Fibroblast of lung (primary cell): ENCODE results near the gene CEP152. TPM values are rescaled to one million over a fixed set of nuclear protein-coding genes. Genes with fewer than 3 reads are reported as not detected.

Source experiments
- DNase-seq, 2 donors: peaks; one replicate each; pipeline versions ENCODE4 v3.0.0 to v3.0.0-alpha.2; 2010; ENCODE audit warnings: low read depth in 2 of 2
- H2AFZ ChIP-seq: 2 replicates; pipeline ENCODE4 v1.5.1; 2012; ENCODE audit warnings: low read length, control low read depth, inconsistent platforms
- H3K27ac ChIP-seq: 2 replicates; pipeline ENCODE4 v1.5.1; 2011; ENCODE audit warnings: low read length, control low read depth; ENCODE audit not compliant: insufficient read depth
- H3K27me3 ChIP-seq: 2 replicates; pipeline ENCODE4 v1.5.1; 2011; ENCODE audit warnings: mild to moderate bottlenecking, low read length; ENCODE audit not compliant: control insufficient read depth, insufficient read depth
- H3K36me3 ChIP-seq: 2 replicates; pipeline ENCODE4 v1.5.1; 2011; ENCODE audit warnings: low read length; ENCODE audit not compliant: control insufficient read depth, insufficient read depth
- H3K4me1 ChIP-seq: 2 replicates; pipeline ENCODE4 v1.5.1; 2011; ENCODE audit warnings: low read length; ENCODE audit not compliant: control insufficient read depth, insufficient read depth; ENCODE audit errors: extremely low read depth
- H3K4me2 ChIP-seq: 2 replicates; pipeline ENCODE4 v1.5.1; 2011; ENCODE audit warnings: low read length, control low read depth; ENCODE audit not compliant: insufficient read depth; ENCODE audit errors: extremely low read depth
- H3K4me3 ChIP-seq, 4 experiments: fragments of 200-600 bp in 1 of 4; sonication (generic) in 1 of 4; replicated peaks in 1 of 4; 2 replicates each; pipeline ENCODE4 v1.5.1; 2011 to 2016; ENCODE audit warnings: low read length in 4 of 4, low read depth in 3 of 4, mild to moderate bottlenecking in 3 of 4, control low read depth in 2 of 4, inconsistent platforms in 1 of 4, mixed read lengths in 1 of 4; ENCODE audit not compliant: insufficient read depth in 1 of 4; ENCODE audit errors: control extremely low read depth in 1 of 4
- H3K79me2 ChIP-seq: 2 replicates; pipeline ENCODE4 v1.5.1; 2012; ENCODE audit warnings: mild to moderate bottlenecking, low read length, inconsistent platforms; ENCODE audit not compliant: control insufficient read depth, insufficient read depth
- H3K9ac ChIP-seq: 2 replicates; pipeline ENCODE4 v1.5.1; 2011; ENCODE audit warnings: mild to moderate bottlenecking, low read length, control low read depth; ENCODE audit not compliant: insufficient read depth
- H3K9me3 ChIP-seq: 2 replicates; pipeline ENCODE4 v1.5.1; 2012; ENCODE audit warnings: low read depth, low read length; ENCODE audit not compliant: control insufficient read depth, insufficient read depth
- H4K20me1 ChIP-seq: 2 replicates; pipeline ENCODE4 v1.5.1; 2011; ENCODE audit warnings: low read length; ENCODE audit not compliant: control insufficient read depth, insufficient read depth; ENCODE audit errors: extremely low read depth
- CTCF ChIP-seq, 2 donors: IDR thresholded peaks in 1 of 2; conservative IDR thresholded peaks in 1 of 2; 1 replicate in 1 of 2; 2 replicates in 1 of 2; pipeline ENCODE4 v1.5.1; 2011 to 2012; ENCODE audit warnings: low read length in 2 of 2, control low read depth in 1 of 2, inconsistent platforms in 1 of 2, low read depth in 1 of 2, mild to moderate bottlenecking in 1 of 2
- EZH2 ChIP-seq: IDR thresholded peaks from 2 replicates; pipeline ENCODE4 v1.5.1; 2012; ENCODE audit warnings: low read length, control low read depth, mild to moderate bottlenecking; ENCODE audit errors: missing control alignments
- polyA minus RNA-seq: library from RNA; depleted of rRNA, polyadenylated mRNA; stranded (reverse); fragments of >200 nt; gene quantifications from 2 replicates; pipeline ENCODE4 v1.2.3, GENCODE V29; 2011; ENCODE audit warnings: low replicate concordance
- polyA plus RNA-seq, 2 donors: library from polyadenylated mRNA; depleted of rRNA in 1 of 2; stranded (reverse) in 1 of 2; unstranded in 1 of 2; fragments of >200 nt; gene quantifications; 2 replicates each; pipeline ENCODE4 v1.2.1, GENCODE V29; 2011 to 2012; ENCODE audit warnings: missing spikeins in 1 of 2
- total RNA-seq: library from RNA; depleted of rRNA; stranded (reverse); fragments of >200 nt; gene quantifications from 2 replicates; pipeline ENCODE4 v1.2.1, GENCODE V29; 2014

CEP152 gene, protein sequence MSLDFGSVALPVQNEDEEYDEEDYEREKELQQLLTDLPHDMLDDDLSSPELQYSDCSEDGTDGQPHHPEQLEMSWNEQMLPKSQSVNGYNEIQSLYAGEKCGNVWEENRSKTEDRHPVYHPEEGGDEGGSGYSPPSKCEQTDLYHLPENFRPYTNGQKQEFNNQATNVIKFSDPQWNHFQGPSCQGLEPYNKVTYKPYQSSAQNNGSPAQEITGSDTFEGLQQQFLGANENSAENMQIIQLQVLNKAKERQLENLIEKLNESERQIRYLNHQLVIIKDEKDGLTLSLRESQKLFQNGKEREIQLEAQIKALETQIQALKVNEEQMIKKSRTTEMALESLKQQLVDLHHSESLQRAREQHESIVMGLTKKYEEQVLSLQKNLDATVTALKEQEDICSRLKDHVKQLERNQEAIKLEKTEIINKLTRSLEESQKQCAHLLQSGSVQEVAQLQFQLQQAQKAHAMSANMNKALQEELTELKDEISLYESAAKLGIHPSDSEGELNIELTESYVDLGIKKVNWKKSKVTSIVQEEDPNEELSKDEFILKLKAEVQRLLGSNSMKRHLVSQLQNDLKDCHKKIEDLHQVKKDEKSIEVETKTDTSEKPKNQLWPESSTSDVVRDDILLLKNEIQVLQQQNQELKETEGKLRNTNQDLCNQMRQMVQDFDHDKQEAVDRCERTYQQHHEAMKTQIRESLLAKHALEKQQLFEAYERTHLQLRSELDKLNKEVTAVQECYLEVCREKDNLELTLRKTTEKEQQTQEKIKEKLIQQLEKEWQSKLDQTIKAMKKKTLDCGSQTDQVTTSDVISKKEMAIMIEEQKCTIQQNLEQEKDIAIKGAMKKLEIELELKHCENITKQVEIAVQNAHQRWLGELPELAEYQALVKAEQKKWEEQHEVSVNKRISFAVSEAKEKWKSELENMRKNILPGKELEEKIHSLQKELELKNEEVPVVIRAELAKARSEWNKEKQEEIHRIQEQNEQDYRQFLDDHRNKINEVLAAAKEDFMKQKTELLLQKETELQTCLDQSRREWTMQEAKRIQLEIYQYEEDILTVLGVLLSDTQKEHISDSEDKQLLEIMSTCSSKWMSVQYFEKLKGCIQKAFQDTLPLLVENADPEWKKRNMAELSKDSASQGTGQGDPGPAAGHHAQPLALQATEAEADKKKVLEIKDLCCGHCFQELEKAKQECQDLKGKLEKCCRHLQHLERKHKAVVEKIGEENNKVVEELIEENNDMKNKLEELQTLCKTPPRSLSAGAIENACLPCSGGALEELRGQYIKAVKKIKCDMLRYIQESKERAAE (N-terminal part only)
- total RNA-seq (7.8 and 8.5 TPM in 2 replicates), polyA plus RNA-seq (0.72 and 1.4 TPM in 2 replicates), polyA minus RNA-seq (1.1 TPM in 2 replicates)
- 2.0 and 3.6 TPM in 2 replicates for polyA plus RNA-seq (2012)

GRCh38 chr15:48810414-48811324, at the start of gene CEP152:
Gene CEP152 (minus strand): TSS chr15:48811069. CDS start chr15:48805649, 5,420 bp downstream.
- H3K9me3 ChIP-seq, result no peaks in the 10 kb centered on the region
- H3K4me3 ChIP-seq, result peak within 1 kb of the TSS; percentile 90 to 97 (median 94)
- no peak for TF ChIP-seq EZH2
- no peak for TF ChIP-seq CTCF (conservative IDR thresholded peaks at IDR 0.05 in 1 of 2, IDR thresholded peaks at IDR 0.05 in 1 of 2; ENCODE audit: low read depth in 1 of 2, low read length in 2 of 2)
- peaks cover 29% of the 10 kb centered on the region for H3K79me2 ChIP-seq
- no peaks in the 10 kb centered on the region for H3K36me3 ChIP-seq
- DNase-seq, result peak; percentile 100
- H4K20me1 ChIP-seq, result no peaks in the 10 kb centered on the region
- peak within 1 kb of the TSS; percentile 50 for H3K9ac ChIP-seq
- peaks cover 9% of the 10 kb centered on the region for H3K4me1 ChIP-seq
- no peaks in the 10 kb centered on the region for H3K27me3 ChIP-seq
- peak within 1 kb of the TSS; percentile 94 for H3K4me2 ChIP-seq
- peak within 1 kb of the TSS; percentile 84 for H3K27ac ChIP-seq
- peak within 1 kb of the TSS; percentile 93 for H2AFZ ChIP-seq

- peaks cover 7% of the 10 kb centered on the region for H3K4me1 ChIP-seq
- no peak overlapping the region for H3K4me2 ChIP-seq
- H4K20me1 ChIP-seq, result no peaks in the 10 kb centered on the region
- no peak for DNase-seq
- no peak overlapping the region for H3K9ac ChIP-seq
- TF ChIP-seq EZH2 (no peak), CTCF (conservative IDR thresholded peaks at IDR 0.05 in 1 of 2, IDR thresholded peaks at IDR 0.05 in 1 of 2; ENCODE audit: low read depth in 1 of 2, low read length in 2 of 2) (no peak)
- no peak overlapping the region for H3K27ac ChIP-seq
- H3K79me2 ChIP-seq, result no peaks in the 10 kb centered on the region
- H3K9me3 ChIP-seq, result no peaks in the 10 kb centered on the region
- no peak overlapping the region for H2AFZ ChIP-seq
- no peak overlapping the region for H3K4me3 ChIP-seq
- H3K27me3 ChIP-seq, result no peaks in the 10 kb centered on the region
- H3K36me3 ChIP-seq, result no peaks in the 10 kb centered on the region
These were observed 48.6 kb upstream of the CEP152 start for GRCh38 chr15:48859426-48859825.
